Omental fat pad (tissue), 4 donors: ENCODE measurements around the gene BOC. TPM values are rescaled to one million over a fixed set of nuclear protein-coding genes. Genes with fewer than 3 reads are reported as not detected.

ENCODE experiments used
- ATAC-seq: fragments of 150-250 bp; one replicate; pipeline ENCODE4 v1.9.1; 2016; ENCODE audit warnings: mild to moderate bottlenecking, moderate library complexity; ENCODE audit not compliant: low FRiP score
- DNase-seq: peaks from one replicate; pipeline ENCODE4 v3.0.0-alpha.2; 2019; ENCODE audit warnings: low spot score
- total RNA-seq, 4 donors: library from RNA; depleted of rRNA; stranded (reverse); fragments of >200 nt; gene quantifications; one replicate each; pipeline ENCODE4 v1.1.0, GENCODE V29; 2016
- TF ChIP-seq, protein P1 (sequence below), 3 donors: fragments of 450-650 bp; IDR thresholded peaks; one replicate each; pipeline ENCODE4 v1.5.1; 2016 to 2017; ENCODE audit warnings: antibody characterized with exemption in 3 of 3, mild to moderate bottlenecking in 3 of 3, moderate library complexity in 2 of 3

The BOC gene
- total RNA-seq, 4 donors from 2014 or later, result 28.1 to 103 (median 54.0) TPM

DNA sequence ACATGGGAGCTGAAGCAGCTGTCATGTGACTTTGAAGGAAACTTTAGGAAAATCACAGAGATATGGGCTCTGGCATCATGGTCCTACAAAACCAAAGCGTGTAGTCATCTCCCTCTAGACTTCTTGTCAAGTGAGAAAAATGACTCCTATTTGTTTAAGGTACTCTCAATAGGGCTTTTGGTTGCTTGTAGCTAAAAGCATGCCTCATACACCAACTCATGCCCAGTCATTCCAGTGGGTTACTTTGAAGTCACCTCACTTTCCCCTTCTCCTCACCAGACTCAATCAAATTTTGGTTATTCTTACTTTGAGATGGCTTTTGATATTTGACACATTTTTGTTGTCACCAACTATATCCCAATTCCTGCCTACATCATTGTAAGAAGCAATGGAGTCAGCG lies 81.6 kb downstream of the BOC start:
- no peak for ATAC-seq

DNA sequence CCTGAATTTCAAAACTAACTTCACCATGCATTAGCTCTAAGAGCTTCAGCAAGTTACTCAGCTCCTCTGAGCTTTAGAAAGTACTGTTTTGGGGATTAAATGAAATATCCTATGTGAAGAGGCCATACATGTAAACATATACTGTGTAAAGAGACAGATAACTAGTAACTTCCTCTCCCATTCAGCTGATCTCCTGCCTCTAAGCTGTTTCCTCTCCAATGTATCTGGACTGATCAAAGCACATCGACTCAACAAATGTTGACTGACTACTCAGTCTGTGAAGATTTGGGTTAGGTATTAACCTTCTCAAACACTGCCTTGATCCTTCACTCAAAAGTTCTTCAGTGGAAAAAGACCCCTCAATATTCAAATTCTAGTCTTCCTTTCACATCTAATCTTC lies 82.0 kb downstream of the BOC start:
- no peak for DNase-seq
- TF ChIP-seq, protein P1, sequence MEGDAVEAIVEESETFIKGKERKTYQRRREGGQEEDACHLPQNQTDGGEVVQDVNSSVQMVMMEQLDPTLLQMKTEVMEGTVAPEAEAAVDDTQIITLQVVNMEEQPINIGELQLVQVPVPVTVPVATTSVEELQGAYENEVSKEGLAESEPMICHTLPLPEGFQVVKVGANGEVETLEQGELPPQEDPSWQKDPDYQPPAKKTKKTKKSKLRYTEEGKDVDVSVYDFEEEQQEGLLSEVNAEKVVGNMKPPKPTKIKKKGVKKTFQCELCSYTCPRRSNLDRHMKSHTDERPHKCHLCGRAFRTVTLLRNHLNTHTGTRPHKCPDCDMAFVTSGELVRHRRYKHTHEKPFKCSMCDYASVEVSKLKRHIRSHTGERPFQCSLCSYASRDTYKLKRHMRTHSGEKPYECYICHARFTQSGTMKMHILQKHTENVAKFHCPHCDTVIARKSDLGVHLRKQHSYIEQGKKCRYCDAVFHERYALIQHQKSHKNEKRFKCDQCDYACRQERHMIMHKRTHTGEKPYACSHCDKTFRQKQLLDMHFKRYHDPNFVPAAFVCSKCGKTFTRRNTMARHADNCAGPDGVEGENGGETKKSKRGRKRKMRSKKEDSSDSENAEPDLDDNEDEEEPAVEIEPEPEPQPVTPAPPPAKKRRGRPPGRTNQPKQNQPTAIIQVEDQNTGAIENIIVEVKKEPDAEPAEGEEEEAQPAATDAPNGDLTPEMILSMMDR (IDR thresholded peaks at IDR 0.05), result no peak
- ATAC-seq, result no peak

More for the DNA sequence above, 81.6 kb downstream of the BOC start:
- TF ChIP-seq, protein P1 (IDR thresholded peaks at IDR 0.05), result no peak
- no peak for DNase-seq

DNA sequence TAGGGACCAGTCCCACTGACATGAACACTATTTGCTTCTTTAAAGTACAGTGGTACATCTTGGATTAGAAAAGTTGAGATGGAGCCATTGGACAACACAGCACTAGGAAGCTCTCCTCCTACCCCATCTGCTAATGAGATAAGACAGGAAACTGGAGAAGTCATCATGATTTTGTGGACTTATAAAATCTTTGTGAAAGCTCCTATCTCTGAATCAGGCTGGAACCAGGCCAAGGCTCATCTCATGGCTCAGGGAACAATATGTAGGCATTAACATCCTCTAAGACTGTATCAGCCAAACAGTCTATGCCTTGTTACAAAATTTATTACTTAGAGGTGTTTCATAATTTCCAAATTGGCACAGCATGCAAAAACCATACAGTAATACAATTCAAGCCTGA lies 84.1 kb downstream of the BOC start:
- TF ChIP-seq, protein P1 (IDR thresholded peaks at IDR 0.05), result no peak
- no peak for ATAC-seq

DNA sequence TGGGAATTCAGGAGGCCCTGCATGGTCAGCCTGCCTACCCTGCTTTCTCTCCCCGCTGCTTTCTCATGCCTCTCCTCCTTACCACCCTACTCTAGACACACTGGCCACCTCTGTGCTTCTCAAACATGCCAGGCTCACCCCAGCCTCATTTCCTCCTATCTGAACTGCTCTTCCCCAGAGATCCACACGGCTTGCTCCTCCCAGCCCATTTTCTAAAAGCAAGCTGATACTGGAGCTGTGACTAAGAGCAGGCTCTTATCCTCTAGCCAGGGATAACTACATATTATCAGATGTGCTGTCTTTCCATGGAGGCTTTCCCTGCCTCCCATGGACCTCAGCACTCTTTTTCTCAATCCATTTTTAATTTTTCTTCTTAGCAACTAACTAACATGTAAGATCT lies 85.9 kb downstream of the BOC start:
- ATAC-seq, result no peak
- TF ChIP-seq, protein P1 (IDR thresholded peaks at IDR 0.05), result no peak
- DNase-seq, result no peak

More for the DNA sequence above, 84.1 kb downstream of the BOC start:
- DNase-seq, result no peak

DNA sequence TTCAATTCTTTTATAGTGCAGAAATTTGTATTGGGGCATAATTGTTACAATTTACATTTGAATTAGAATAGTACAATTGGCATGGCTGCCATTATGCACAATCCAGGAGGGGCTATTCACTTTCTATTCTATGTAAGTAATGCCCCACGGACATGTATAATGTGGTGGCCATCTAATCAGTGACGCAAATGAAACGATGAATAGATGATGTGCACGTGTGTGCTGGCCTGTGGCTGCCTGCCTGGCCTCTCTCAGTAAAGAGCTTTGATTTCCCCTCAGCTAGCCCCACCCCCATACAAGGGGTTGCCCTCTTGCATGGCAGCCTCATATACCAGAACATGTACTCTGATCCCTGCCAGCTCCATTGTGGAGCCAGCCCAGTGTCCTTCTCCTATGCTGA lies 86.5 kb downstream of the BOC start:
- ATAC-seq (no peak), DNase-seq (no peak)
- TF ChIP-seq, protein P1 (IDR thresholded peaks at IDR 0.05), result no peak

DNA sequence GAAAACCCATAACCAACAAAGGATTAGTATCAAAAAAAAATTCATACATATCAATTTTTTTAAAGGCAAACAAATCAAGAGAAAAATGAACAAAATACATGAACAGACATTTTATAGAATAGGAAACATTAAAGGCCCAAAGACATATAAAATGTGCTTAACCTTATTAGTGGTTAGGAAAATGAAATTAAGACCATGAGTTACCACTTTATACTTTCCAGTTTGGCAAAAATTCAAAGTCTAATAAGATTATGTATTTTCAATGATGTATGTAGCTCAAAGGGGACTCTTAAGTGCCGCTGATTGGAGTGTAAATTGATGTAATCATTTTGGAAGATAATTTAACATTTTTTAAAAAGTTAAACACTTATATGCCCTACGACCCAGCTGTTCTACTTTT lies 89.2 kb downstream of the BOC start:
- no peak for ATAC-seq
- DNase-seq, result no peak
- TF ChIP-seq, protein P1 (IDR thresholded peaks at IDR 0.05), result no peak

DNA sequence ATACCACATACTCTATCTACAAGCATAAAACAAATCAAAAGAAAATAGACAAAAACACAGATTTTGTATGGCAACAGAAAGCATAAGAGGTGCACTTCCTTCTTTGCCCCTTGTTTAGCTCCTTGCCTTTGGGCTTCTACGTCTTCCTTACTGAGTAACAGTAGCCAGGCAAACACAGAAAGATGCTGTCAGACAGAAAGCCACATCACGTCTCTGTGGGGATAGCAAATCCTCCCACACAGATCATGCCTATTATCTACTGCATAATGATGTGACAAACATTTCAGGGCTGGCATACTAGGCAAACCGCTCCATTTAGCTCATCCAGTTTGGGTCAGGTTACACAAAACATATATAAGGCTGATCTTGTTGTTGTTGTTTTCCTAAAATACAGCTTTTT lies 92.7 kb downstream of the BOC start:
- DNase-seq, result no peak
- TF ChIP-seq, protein P1 (IDR thresholded peaks at IDR 0.05), result no peak
- ATAC-seq, result no peak
